GM18870 (cell line): ENCODE data around the gene LRP5.
"Not testable (repeated sequence)": the region's sequence is repeated elsewhere in the genome, so short reads cannot be mapped to it uniquely, and the experiment has no call there.

Experiments used
- ATAC-seq: cut with Tn5 transposase; IDR thresholded peaks from one replicate; pipeline ENCODE4 v1.9.1; 2021; ENCODE audit warnings: moderate library complexity; ENCODE audit not compliant: unreplicated experiment

LRP5 gene

GRCh38 chr11:68328374-68329091 lies 16.1 kb downstream of the LRP5 start:
- ATAC-seq: no peak

GRCh38 chr11:68329536-68329935 lies 17.1 kb downstream of the LRP5 start:
- ATAC-seq: no peak

GRCh38 chr11:68329978-68330699 lies 17.7 kb downstream of the LRP5 start:
- ATAC-seq: no peak

- no peak for ATAC-seq
These were observed 18.4 kb downstream of the LRP5 start for GRCh38 chr11:68330700-68331337.

GRCh38 chr11:68331338-68331947 lies 19.1 kb downstream of the LRP5 start:
- ATAC-seq: no peak

GRCh38 chr11:68332186-68332585 lies 19.8 kb downstream of the LRP5 start:
- no peak for ATAC-seq

GRCh38 chr11:68333173-68333572 lies 20.8 kb downstream of the LRP5 start:
- ATAC-seq: no peak

GRCh38 chr11:68334923-68335322 lies 22.5 kb downstream of the LRP5 start:
- no peak for ATAC-seq

GRCh38 chr11:68335683-68336082 lies 23.3 kb downstream of the LRP5 start:
- ATAC-seq: no peak

GRCh38 chr11:68336716-68337115 lies 24.3 kb downstream of the LRP5 start:
- ATAC-seq: no peak

GRCh38 chr11:68337399-68337835 lies 25.0 kb downstream of the LRP5 start:
- ATAC-seq: no peak

- no peak for ATAC-seq
These were observed 25.8 kb downstream of the LRP5 start for GRCh38 chr11:68338051-68338780.

- no peak for ATAC-seq
These were observed 27.8 kb downstream of the LRP5 start for GRCh38 chr11:68340003-68340767.

- ATAC-seq: no peak
These were observed 28.6 kb downstream of the LRP5 start for GRCh38 chr11:68340784-68341556.

- no peak for ATAC-seq
These were observed 29.4 kb downstream of the LRP5 start for GRCh38 chr11:68341557-68342458.

- no peak for ATAC-seq
These were observed 30.2 kb downstream of the LRP5 start for GRCh38 chr11:68342459-68343158.

GRCh38 chr11:68343761-68344256 lies 31.4 kb downstream of the LRP5 start:
- no peak for ATAC-seq

- ATAC-seq: not testable (repeated sequence)
These were observed 32.4 kb downstream of the LRP5 start for GRCh38 chr11:68344821-68345220.
